IPS-NIHi7 (cell line): ENCODE results near the gene STIM1.
"Not testable (repeated sequence)": the region's sequence is repeated elsewhere in the genome, so short reads cannot be mapped to it uniquely, and the experiment has no call there.

Experiments used
- DNase-seq: peaks from one replicate; pipeline ENCODE4 v3.0.0; 2012; ENCODE audit warnings: mixed read lengths; ENCODE audit errors: extremely low spot score

The STIM1 gene

DNA sequence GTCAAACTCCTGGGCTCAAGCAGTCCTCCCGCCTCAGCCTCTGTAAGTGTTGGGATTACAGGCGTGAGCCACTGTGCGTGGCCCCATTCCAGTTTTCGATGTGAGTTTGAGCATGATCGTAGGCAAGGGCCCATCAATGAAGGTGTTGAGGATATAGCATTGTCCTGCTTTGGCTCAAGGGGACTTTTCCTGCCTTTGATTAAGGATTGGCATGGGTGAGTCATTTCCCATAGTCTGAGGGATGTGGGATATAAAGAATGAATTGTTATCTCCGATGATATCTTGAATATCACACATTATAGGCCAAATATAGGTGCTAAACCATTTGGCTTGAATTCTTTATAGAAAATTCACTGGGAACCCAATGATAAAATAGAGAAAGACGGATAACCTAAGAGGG, 30.4 kb downstream of the STIM1 start:
- DNase-seq = no peak

- no peak for DNase-seq
These were observed 31.5 kb downstream of the STIM1 start for GRCh38 chr11:3886985-3887384.

DNA sequence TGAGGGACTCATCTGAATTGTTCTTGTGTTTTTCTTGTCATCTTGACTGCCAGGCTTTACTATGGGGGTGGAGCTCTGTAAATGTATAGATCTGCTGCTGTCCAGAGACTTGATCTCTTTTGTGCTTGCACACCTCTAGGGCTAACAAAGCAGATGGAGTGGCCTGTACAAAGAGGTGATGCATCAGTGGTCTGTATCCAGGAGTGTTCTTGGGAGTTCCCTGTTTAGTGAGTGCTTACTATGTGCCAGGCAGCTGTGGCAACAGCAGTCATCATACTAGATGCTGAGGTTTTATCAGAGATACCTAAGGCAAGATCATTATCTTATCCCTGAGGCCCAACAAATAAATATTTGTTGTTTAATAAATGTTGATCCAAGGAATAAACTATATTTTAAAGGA, 33.4 kb downstream of the STIM1 start:
- no peak for DNase-seq

DNA sequence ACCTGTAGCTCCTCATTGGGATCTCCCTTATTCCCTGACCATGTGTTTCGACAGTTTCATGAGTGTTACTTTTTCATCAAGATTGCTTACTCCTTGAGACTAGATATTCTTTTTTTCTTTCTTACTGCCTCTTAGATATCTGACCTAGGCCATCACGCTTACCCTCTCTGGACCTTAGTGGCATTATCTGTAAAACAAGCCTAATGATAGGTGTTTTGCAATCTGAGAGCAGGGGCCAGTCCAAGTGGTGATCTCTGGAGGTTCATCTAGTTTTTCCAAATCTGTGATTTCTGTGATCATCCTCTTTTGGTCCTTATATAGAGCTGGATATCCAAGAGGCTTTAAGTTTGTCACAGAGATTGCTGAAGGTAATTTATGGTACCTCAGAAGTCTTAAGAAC, 34.5 kb downstream of the STIM1 start:
- no peak for DNase-seq

DNA sequence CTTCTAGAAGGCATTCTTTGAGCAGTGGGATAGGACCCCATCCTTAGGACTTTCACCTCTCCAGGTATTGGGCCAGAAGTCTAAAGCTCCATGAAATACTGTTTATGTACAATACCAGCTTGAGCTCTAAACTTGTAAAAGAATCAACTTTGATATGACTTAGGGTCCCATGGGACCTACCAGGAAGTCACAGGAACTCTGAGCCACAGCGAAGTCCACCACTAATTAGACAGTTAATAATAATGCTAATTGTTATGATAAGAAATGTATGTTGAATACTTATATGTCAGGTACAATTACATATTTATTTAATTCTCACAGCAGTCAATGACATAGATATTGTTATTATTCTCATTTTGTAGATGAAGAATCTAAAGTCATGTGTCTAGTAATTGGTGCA, 35.3 kb downstream of the STIM1 start:
- DNase-seq = no peak

DNA sequence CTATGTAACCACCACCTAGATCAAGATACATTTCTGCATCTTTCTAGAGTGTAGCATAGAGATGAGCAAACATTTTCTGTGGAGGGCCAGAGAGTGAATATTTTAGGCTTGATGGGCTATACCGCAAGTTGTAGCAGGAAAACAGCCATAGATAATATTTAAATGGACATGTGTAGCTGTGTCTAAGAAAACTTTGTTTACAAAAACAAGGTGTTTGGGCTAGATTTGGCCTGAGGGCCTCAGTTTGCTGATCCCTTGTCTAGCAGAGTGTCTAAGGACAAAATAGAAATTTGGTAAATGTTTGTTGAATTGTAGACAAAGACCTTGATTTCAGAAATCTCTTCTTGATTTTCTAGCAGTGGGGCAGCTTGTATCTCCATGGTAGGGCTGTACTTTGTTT, 36.3 kb downstream of the STIM1 start:
- no peak for DNase-seq

- DNase-seq = no peak
These were observed 36.7 kb downstream of the STIM1 start for GRCh38 chr11:3892156-3892555.

DNA sequence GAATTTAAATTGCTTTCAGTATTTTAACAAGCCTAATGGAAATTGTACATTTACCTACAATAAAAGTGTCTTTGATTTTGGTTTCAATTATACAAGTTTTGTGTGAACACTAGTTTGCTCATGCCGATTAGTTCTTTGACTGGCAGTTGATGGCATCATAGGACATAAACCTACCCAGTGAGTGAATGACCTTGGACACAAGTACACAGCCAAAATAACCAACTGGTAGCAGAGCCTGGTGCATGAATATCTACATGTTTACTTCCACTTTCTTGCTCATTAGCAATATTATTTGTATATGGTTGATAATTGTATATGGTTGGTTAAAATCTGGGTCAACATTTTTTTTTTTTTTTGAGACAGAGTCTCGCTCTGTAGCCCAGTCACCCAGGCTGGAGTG, 37.8 kb downstream of the STIM1 start:
- no peak for DNase-seq

GRCh38 chr11:3894128-3894731, 38.8 kb downstream of the STIM1 start:
- no peak for DNase-seq

DNA sequence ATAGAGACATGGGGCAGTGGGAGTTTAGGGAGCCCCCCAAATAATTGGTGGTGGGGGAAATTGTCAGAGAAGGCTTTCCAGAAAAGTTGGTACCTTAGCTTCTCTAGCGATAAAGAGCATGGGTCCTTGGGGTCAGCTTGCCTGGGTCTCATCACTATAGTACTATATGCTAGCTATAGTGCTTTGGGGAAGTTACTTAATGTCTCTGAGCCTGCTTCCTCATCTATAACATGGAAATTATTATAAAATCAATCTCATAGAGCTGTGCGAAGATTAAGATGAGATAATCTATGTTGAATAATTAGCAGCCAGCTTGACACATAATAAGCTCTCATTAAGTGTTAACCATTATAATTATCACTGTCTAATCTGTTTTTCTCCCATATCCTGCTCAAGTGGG, 41.2 kb downstream of the STIM1 start:
- no peak for DNase-seq

GRCh38 chr11:3900230-3900629, 44.8 kb downstream of the STIM1 start:
- DNase-seq = not testable (repeated sequence)

DNA sequence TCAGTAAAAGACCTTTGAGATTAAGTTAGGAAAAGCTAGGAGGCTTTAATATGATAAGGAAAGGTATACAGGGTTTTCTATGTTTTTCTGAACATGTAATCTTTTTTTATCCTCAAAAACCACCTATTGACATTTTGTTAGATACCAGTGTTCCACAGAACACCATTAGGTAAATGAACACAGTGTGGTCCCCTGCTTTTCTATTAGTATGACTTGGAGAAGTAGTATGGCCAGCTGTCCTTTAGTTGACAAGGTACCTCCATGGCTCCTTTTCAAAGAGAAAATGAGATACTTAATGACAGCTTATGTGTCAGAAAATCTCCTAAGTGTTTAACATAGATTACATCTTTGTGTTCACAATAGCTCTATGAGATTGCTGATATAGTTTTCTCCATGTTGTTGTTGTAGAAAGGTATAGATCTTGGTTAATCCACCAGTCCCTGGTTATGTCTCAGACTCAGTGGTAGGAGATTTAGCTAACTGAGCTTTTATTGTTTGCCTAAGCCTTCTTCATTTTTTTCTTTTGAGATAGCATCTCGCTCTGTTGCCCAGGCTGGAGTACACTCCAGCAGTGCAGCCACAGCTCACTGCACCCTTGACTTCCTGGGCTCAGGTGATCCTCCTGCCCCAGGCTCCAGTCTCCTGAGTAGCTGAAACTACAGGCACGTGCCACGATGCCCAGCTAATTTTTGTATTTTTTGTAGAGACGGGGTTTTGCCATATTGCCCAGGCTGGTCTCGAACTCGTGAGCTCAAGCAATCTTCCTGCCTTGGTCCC, 46.0 kb downstream of the STIM1 start:
- DNase-seq = no peak

DNA sequence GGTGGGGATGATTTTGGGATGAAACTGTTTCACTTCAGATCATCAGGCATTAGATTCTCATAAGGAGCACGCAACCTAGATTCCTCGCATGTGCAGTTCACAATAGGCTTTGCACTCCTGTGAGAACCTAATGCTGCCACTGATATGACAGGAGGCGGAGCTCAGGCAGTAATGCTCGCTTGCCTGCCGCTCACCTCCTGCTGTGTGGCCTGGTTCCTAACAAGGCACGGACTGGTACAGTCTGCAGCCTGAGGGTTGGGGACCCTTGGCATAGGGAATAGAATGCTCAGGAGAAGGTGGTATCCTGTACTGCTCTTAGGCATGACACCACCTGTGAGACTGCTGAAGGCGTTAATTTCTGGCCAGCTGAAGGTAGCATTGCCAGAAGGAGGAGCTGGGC, 47.0 kb downstream of the STIM1 start:
- DNase-seq = no peak

DNA sequence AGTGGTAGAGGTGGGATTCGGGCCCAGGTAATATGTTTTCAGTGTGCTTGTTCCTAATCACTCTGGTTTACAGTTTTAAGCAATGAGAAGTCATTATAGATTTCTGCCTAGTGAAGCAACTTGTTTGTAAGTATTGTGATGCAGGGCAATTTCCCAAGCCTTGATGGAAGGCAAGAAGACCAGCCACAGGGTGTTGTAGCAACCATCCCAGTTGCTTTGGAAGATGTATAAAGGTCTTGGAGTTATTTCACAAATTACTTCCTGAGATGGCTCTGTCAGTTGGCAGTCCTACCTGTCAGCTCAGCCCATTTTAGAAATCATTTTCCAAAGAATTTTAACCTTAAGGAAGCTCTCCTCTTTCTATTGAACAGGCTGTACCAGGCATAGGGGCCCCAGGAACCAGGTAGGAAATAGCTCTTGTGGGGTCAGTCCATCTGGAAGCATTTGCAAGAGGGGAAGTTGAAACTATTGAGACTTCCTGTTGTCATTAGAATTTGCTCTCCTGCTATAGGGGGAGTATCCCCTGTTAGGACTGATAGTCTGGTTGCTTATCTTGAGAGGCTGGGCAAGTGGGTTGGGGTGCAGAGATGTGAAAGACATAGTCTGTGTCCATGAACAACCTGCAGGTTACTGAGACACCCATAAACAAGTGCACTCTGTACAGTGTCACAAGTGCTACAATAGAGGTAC, 47.9 kb downstream of the STIM1 start:
- no peak for DNase-seq

GRCh38 chr11:3904228-3904627, 48.8 kb downstream of the STIM1 start:
- no peak for DNase-seq

- DNase-seq = peak; percentile 25
These were observed 49.9 kb downstream of the STIM1 start for GRCh38 chr11:3905080-3905953.

DNA sequence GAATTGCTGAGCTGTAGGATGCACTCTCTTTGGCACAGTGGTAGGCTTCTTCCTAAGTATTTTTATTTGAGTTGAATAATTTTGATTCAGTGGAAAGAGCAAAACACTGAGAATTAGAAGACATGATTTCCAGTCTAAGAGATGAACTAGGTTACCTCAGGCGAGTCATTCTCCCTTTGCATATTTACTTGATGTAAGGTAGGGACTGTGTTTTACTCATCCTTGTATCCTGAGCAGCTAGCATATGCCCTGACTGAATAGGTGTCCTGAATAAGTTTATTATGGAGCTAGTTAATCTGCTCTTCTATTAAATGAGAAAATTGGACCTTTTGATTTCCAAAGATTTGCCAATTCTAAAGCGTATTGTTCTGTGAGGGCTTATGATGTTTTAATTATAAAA, 50.7 kb downstream of the STIM1 start:
- no peak for DNase-seq

DNA sequence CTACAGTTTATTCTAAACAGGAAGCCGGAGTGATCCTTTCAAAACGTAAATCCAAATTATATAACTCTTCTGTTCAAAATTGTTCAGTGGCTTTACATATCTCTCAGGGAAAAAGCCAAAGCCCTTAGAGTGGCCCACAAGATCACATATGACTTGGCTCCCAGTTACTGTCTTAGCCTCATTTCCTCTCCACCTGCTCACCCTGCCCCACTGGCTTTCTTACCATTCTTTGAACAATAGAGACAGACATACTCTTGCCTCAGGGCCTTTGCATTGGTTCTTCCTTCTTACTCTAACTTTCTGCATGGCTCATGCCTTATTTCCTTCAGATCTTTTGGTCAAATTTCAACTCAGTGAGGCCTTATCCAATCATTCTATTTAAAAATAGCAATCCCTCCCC, 52.1 kb downstream of the STIM1 start:
- DNase-seq = no peak

DNA sequence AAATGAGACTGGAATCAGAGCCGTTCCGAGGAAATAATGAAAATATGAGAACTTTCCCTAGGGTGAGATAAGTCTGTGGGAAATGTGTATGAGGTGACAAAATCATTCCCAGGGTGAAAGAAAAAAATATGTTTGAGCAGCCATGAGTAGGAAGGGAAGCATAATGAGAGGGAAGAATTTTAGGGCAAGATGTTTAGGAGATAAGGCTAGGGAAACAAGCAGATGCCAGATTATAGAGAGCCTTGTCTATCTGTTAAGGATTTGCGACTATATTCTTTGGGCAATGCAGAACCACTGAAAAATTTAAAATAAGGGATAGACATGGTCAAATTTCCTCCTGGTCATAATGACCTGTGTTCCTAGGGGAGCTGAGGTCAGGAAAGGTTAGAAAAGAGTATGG, 54.4 kb downstream of the STIM1 start:
- DNase-seq = no peak

DNA sequence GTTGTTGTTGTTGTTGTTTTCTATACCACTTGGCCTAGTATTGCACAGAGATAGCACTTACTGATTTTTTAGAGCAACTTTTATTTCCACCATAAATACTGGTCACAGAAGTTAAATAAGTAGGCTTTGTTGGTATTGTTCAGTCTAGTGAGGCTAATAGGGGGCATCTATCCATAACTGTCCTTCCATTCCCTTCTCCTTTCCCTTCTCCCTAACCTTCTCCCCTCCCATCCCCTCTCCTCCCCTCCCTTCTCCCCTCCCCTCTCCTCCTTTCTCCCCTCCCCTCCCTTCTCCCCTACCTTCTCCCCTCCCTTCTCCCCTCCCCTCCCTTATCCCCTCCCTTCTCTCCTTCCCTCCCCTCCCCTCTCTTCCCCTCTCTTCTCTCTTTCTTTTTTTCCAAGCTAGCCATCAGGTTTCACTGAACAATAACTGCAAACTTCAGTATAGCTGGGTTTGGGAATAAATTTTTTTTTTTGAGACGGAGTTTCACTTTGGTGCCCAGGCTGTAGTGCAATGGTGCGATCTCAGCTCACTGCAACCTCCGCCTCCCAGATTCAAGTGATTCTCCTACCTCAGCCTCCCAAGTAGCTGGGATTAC, 56.5 kb downstream of the STIM1 start:
- no peak for DNase-seq

- DNase-seq = no peak
These were observed 58.5 kb downstream of the STIM1 start for GRCh38 chr11:3913921-3914320.

GRCh38 chr11:3914805-3915204, 59.3 kb downstream of the STIM1 start:
- no peak for DNase-seq
